OCI-LY3 (cell line): ENCODE data around the gene ENPP5.
"Not testable (repeated sequence)": the region's sequence is repeated elsewhere in the genome, so short reads cannot be mapped to it uniquely, and the experiment has no call there.

Experiments
- H2AFZ ChIP-seq: fragments of 200-600, 300-600 bp; shearing (Covaris generic); 2 replicates; pipeline ENCODE4 v1.6.0; 2014; ENCODE audit warnings: antibody characterized with exemption, low read depth, low read length
- H3K27ac ChIP-seq: fragments of 200-600, 300-600 bp; sonication (generic); 2 replicates; pipeline ENCODE4 v1.5.1; 2014; ENCODE audit warnings: mild to moderate bottlenecking, low read length, moderate library complexity, mixed read lengths
- H3K27me3 ChIP-seq: fragments of 200-600, 300-600 bp; sonication (generic); 2 replicates; pipeline ENCODE4 v1.6.1; 2014; ENCODE audit warnings: low read depth, low read length, mixed read lengths
- H3K36me3 ChIP-seq: fragments of 200-600, 300-600 bp; sonication (generic); replicated peaks from 2 replicates; pipeline ENCODE3; 2014; ENCODE audit warnings: low read depth, low read length, mixed read lengths
- H3K4me1 ChIP-seq: fragments of 300-600, 200-600 bp; sonication (generic); 2 replicates; pipeline ENCODE4 v1.6.1; 2014; ENCODE audit warnings: low read length, mixed read lengths
- H3K4me2 ChIP-seq: fragments of 200-600, 300-600 bp; sonication (generic); 2 replicates; pipeline ENCODE4 v1.6.1; 2014; ENCODE audit warnings: low read length, mixed read lengths
- H3K4me3 ChIP-seq: fragments of 300-600, 200-600 bp; sonication (generic); 2 replicates; pipeline ENCODE4 v1.5.1; 2014; ENCODE audit warnings: antibody characterized with exemption, mild to moderate bottlenecking, low read length, moderate library complexity
- H3K79me2 ChIP-seq: fragments of 300-600, 200-600 bp; shearing (Covaris generic); 2 replicates; pipeline ENCODE4 v1.6.1; 2014; ENCODE audit warnings: mild to moderate bottlenecking, low read length, mixed read lengths
- H3K9ac ChIP-seq: fragments of 300-600, 200-600 bp; shearing (Covaris generic); 2 replicates; pipeline ENCODE4 v1.6.0; 2014; ENCODE audit warnings: mild to moderate bottlenecking, low read length, moderate library complexity
- H3K9me3 ChIP-seq: fragments of 200-600, 300-600 bp; shearing (Covaris generic); 2 replicates; pipeline ENCODE4 v1.6.1; 2014; ENCODE audit warnings: low read length, mixed read lengths; ENCODE audit not compliant: insufficient read depth
- H4K20me1 ChIP-seq: fragments of 200-600, 300-600 bp; sonication (generic); 2 replicates; pipeline ENCODE4 v1.6.1; 2016; ENCODE audit warnings: low read length, mixed read lengths; ENCODE audit not compliant: insufficient read depth
- CTCF ChIP-seq: fragments of 200-600, 300-600 bp; sonication (generic); IDR thresholded peaks from 2 replicates; pipeline ENCODE4 v1.5.1; 2014; ENCODE audit warnings: antibody characterized with exemption, low read length, low read depth
- EZH2phosphoT487 ChIP-seq: fragments of 200-600 bp; shearing (Covaris generic); IDR thresholded peaks from 2 replicates; pipeline ENCODE4 v1.6.1; 2018; ENCODE audit warnings: antibody characterized with exemption, mixed run types, low read depth

The ENPP5 gene

GRCh38 chr6:46128476-46128875 lies 42.3 kb downstream of the ENPP5 start:
- Histone ChIP-seq H2AFZ (peak overlapping the region; percentile 49), H3K27ac (no peak overlapping the region), H3K9me3 (no peaks in the 10 kb centered on the region), H4K20me1 (no peaks in the 10 kb centered on the region), H3K36me3 (no peaks in the 10 kb centered on the region), H3K4me3 (peak overlapping the region; percentile 91), H3K79me2 (peaks cover 14% of the 10 kb centered on the region), H3K9ac (peak overlapping the region; percentile 71), H3K4me1 (peaks cover 22% of the 10 kb centered on the region), H3K4me2 (peak overlapping the region; percentile 83), H3K27me3 (no peaks in the 10 kb centered on the region)
- TF ChIP-seq CTCF (no peak), EZH2phosphoT487 (no peak)

GRCh38 chr6:46119679-46120078 lies 51.1 kb downstream of the ENPP5 start:
- not testable (repeated sequence) for H3K79me2 ChIP-seq, H3K27me3 ChIP-seq

GRCh38 chr6:46118836-46119235 lies 51.9 kb downstream of the ENPP5 start:
- Histone ChIP-seq H3K79me2 (no peaks in the 10 kb centered on the region), H3K27ac (no peak overlapping the region), H2AFZ (no peak overlapping the region), H3K9me3 (no peaks in the 10 kb centered on the region), H3K36me3 (no peaks in the 10 kb centered on the region), H3K4me2 (no peak overlapping the region), H3K9ac (no peak overlapping the region), H4K20me1 (no peaks in the 10 kb centered on the region), H3K4me1 (peaks cover 10% of the 10 kb centered on the region), H3K4me3 (no peak overlapping the region), H3K27me3 (no peaks in the 10 kb centered on the region)
- TF ChIP-seq EZH2phosphoT487 = no peak
- TF ChIP-seq CTCF = no peak

More at GRCh38 chr6:46119679-46120078, 51.1 kb downstream of the ENPP5 start:
- not testable (repeated sequence) for H4K20me1 ChIP-seq, H3K9ac ChIP-seq, H3K9me3 ChIP-seq, H3K36me3 ChIP-seq, H3K27ac ChIP-seq, H3K4me3 ChIP-seq, H2AFZ ChIP-seq, H3K4me2 ChIP-seq
- H3K4me1 ChIP-seq = peaks cover 10% of the 10 kb centered on the region

GRCh38 chr6:46118157-46118556 lies 52.6 kb downstream of the ENPP5 start:
- Histone ChIP-seq H3K79me2 (no peaks in the 10 kb centered on the region), H3K9ac (no peak overlapping the region), H3K4me2 (no peak overlapping the region)

More at GRCh38 chr6:46118157-46118556, 52.6 kb downstream of the ENPP5 start:
- Histone ChIP-seq H3K27ac (no peak overlapping the region), H3K27me3 (no peaks in the 10 kb centered on the region), H2AFZ (no peak overlapping the region), H3K9me3 (no peaks in the 10 kb centered on the region), H3K4me3 (no peak overlapping the region), H4K20me1 (no peaks in the 10 kb centered on the region), H3K36me3 (no peaks in the 10 kb centered on the region), H3K4me1 (peaks cover 10% of the 10 kb centered on the region)
- TF ChIP-seq CTCF (no peak), EZH2phosphoT487 (no peak)
